GM18517 (cell line): ENCODE measurements around the gene NEK8.
"Not testable (repeated sequence)": the region's sequence is repeated elsewhere in the genome, so short reads cannot be mapped to it uniquely, and the experiment has no call there.

Source experiments
- ATAC-seq: cut with Tn5 transposase; IDR thresholded peaks from one replicate; pipeline ENCODE4 v1.9.1; 2021; ENCODE audit warnings: mild to moderate bottlenecking, moderate library complexity; ENCODE audit not compliant: unreplicated experiment

Gene NEK8

GRCh38 chr17:28760601-28761562, 32.3 kb downstream of the NEK8 start:
- no peak for ATAC-seq

GRCh38 chr17:28763137-28763799, 34.7 kb downstream of the NEK8 start:
- ATAC-seq = peak; percentile 55

- peak; percentile 42 for ATAC-seq
Measured at GRCh38 chr17:28763804-28764266, 35.2 kb downstream of the NEK8 start.

- ATAC-seq = no peak
Measured at GRCh38 chr17:28765038-28765437, 36.5 kb downstream of the NEK8 start.

GRCh38 chr17:28773736-28774135, 45.1 kb downstream of the NEK8 start:
- no peak for ATAC-seq

GRCh38 chr17:28774206-28774605, 45.6 kb downstream of the NEK8 start:
- no peak for ATAC-seq

- ATAC-seq = no peak
Measured at GRCh38 chr17:28777178-28777577, 48.6 kb downstream of the NEK8 start.

GRCh38 chr17:28779601-28780000, 51.0 kb downstream of the NEK8 start:
- not testable (repeated sequence) for ATAC-seq

- ATAC-seq = no peak
Measured at GRCh38 chr17:28783161-28783560, 54.6 kb downstream of the NEK8 start.

- no peak for ATAC-seq
Measured at GRCh38 chr17:28788100-28788499, 59.5 kb downstream of the NEK8 start.
